Fibroblast of lung (primary cell): ENCODE results near the gene SHISA9.

Experiments used
- CTCF ChIP-seq, 2 donors: IDR thresholded peaks in 1 of 2; conservative IDR thresholded peaks in 1 of 2; 1 replicate in 1 of 2; 2 replicates in 1 of 2; pipeline ENCODE4 v1.5.1; 2011 to 2012; ENCODE audit warnings: low read length in 2 of 2, control low read depth in 1 of 2, inconsistent platforms in 1 of 2, low read depth in 1 of 2, mild to moderate bottlenecking in 1 of 2
- EZH2 ChIP-seq: IDR thresholded peaks from 2 replicates; pipeline ENCODE4 v1.5.1; 2012; ENCODE audit warnings: low read length, control low read depth, mild to moderate bottlenecking; ENCODE audit errors: missing control alignments

DNA sequence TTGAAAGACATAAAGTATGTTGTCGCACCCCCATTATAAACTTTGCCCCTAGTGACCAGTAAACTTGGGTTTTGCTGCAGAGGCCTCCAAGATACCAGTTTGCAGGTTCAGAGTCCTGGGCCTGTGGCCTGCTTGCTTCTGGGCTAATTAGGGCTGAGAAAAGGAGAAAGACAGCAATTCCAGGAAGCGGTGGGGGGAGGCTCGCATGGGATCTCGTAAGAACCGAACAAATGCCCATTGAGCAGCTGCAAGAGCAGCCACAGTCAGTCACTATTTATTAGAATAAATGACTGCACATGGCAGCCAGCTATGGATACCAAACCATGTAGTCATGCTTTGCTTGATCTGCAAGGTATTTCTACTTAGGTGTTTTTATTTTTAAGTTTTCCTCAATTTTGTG lies 4.9 kb downstream of the SHISA9 start:
- TF ChIP-seq CTCF (conservative IDR thresholded peaks at IDR 0.05 in 1 of 2, IDR thresholded peaks at IDR 0.05 in 1 of 2; ENCODE audit: low read depth in 1 of 2, low read length in 2 of 2) (no peak), EZH2 (no peak)
